ENCODE data around the gene DDIT4. TPM values are rescaled to one million over a fixed set of nuclear protein-coding genes. Genes with fewer than 3 reads are reported as not detected.

The DDIT4 gene
- total RNA-seq, 1 experiment from 2014 or later: 68.9 TPM

- peak overlapping the region; percentile 53; the same call in 1 of the 2 replicates for H3K4me3 ChIP-seq (ENCODE audit: low read length)
- ChIA-PET CTCF (no interaction called here), POLR2A (ENCODE audit: unreplicated experiment) (no interaction called here)
- H3K4me2 ChIP-seq (ENCODE audit: low read length): peak overlapping the region; percentile 78
- H3F3A ChIP-seq (ENCODE audit: low read length, unreplicated experiment): peaks cover 4% of the 10 kb centered on the region
- H4K20me1 ChIP-seq (ENCODE audit: low read length): no peaks in the 10 kb centered on the region
- BruUV-seq (replicated peaks): no TSS peak
- ATAC-seq: peak; percentile 45
- peak overlapping the region; percentile 85 for H3K27ac ChIP-seq (ENCODE audit: low read length)
- TF ChIP-seq EZH2phosphoT487 (IDR thresholded peaks at IDR 0.05; ENCODE audit: borderline replicate concordance, low read length) (peak; percentile 82), EZH2 (IDR thresholded peaks at IDR 0.05; ENCODE audit: low read length, unreplicated experiment) (no peak), CTCF (conservative IDR thresholded peaks at IDR 0.05; ENCODE audit: low read depth, low read length) (no peak)
- H3K9me2 ChIP-seq (replicated peaks; ENCODE audit: low read length): no peaks in the 10 kb centered on the region
- H3K9me3 ChIP-seq (ENCODE audit: low read length): no peaks in the 10 kb centered on the region
- DNase-seq: peak; percentile 86
- H2AFZ ChIP-seq (ENCODE audit: low read length): peak overlapping the region; percentile 68
- H3K27me3 ChIP-seq (ENCODE audit: low read length): no peaks in the 10 kb centered on the region
- peak overlapping the region; percentile 70 for H3K9ac ChIP-seq (ENCODE audit: low read length)
- H3K36me3 ChIP-seq (ENCODE audit: low read depth, low read length): no peaks in the 10 kb centered on the region
- no peaks in the 10 kb centered on the region for H3K79me2 ChIP-seq (ENCODE audit: low read length)
- intact Hi-C loops (cut with micrococcal nuclease): loop anchor here (1.0 kb wide), 1 partner anchor 46 kb away; the partner anchor contains the start of gene DDIT4
- peaks cover 65% of the 10 kb centered on the region for H3K4me1 ChIP-seq (ENCODE audit: insufficient read depth, low read length)
These were observed 45.9 kb downstream of the DDIT4 start for GRCh38 chr10:72319416-72320254.

- Histone ChIP-seq H3K4me3 (ENCODE audit: low read length) (no peak overlapping the region), H3K4me2 (ENCODE audit: low read length) (peak overlapping the region; percentile 78), H3K36me3 (ENCODE audit: low read depth, low read length) (no peaks in the 10 kb centered on the region), H3F3A (ENCODE audit: low read length, unreplicated experiment) (peaks cover 4% of the 10 kb centered on the region), H4K20me1 (ENCODE audit: low read length) (no peaks in the 10 kb centered on the region), H3K9me2 (replicated peaks; ENCODE audit: low read length) (no peaks in the 10 kb centered on the region), H3K27ac (ENCODE audit: low read length) (peak overlapping the region; percentile 85), H3K27me3 (ENCODE audit: low read length) (no peaks in the 10 kb centered on the region), H3K9ac (ENCODE audit: low read length) (peak overlapping the region; percentile 70), H3K4me1 (ENCODE audit: insufficient read depth, low read length) (peaks cover 55% of the 10 kb centered on the region), H3K9me3 (ENCODE audit: low read length) (no peaks in the 10 kb centered on the region), H2AFZ (ENCODE audit: low read length) (no peak overlapping the region), H3K79me2 (ENCODE audit: low read length) (no peaks in the 10 kb centered on the region)
- ATAC-seq (peak; percentile 78), DNase-seq (peak; percentile 88)
- intact Hi-C loops (cut with micrococcal nuclease): loop anchor here (1.0 kb wide), 1 partner anchor 47 kb away; the partner anchor contains the start of gene DDIT4
- ChIA-PET CTCF (interaction anchor here (1.1 kb wide), 1 partner anchor 23 kb away, joined by 3 read pairs; no protein-coding TSS in a partner anchor), POLR2A (ENCODE audit: unreplicated experiment) (interaction anchor here (1.2 kb wide), 3 partner anchors 24 to 47 kb away, joined by 6 to 8 read pairs (median 6); partner anchors contain the start of gene DDIT4)
- TF ChIP-seq CTCF (conservative IDR thresholded peaks at IDR 0.05; ENCODE audit: low read depth, low read length): no peak
- no peak for TF ChIP-seq EZH2phosphoT487 (IDR thresholded peaks at IDR 0.05; ENCODE audit: borderline replicate concordance, low read length)
- no peak for TF ChIP-seq EZH2 (IDR thresholded peaks at IDR 0.05; ENCODE audit: low read length, unreplicated experiment)
- BruUV-seq (replicated peaks): no TSS peak
These were observed 47.0 kb downstream of the DDIT4 start for GRCh38 chr10:72320676-72321247.

Measured in PC-3 (cell line).